ENCODE measurements around the gene MKS1. TPM values are rescaled to one million over a fixed set of nuclear protein-coding genes. Genes with fewer than 3 reads are reported as not detected.

MKS1 gene
- total and polyA plus RNA-seq, 11 donors = 3.3 to 15.1 (median 6.4) TPM

DNA sequence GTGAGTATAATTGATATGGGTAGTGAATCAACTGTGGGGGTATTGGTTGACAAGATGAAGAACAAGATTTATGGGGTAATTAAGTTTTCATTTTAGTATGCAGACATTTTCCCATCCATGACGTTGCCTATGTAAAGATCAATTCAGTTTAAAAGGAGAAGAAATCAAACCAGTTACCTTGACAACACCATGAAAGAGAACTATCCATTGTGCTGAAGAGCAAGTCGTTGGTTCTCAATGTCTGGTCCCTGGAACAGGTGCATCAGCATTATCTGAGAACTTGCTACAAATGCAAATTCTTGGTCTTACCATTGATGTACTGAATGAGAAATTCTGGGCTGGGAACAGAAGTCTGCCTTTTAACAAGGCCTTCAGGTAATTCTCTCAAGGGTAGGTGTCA, 53.1 kb downstream of the MKS1 start:
- Histone ChIP-seq H3K9me3 (no peaks in the 10 kb centered on the region), H3K4me3 (no peak overlapping the region), H3K36me3 (no peaks in the 10 kb centered on the region), H3K27ac (no peak overlapping the region), H3K27me3 (peaks cover 0 to 54% (median 0%) of the 10 kb centered on the region in 9 donors), H3K4me1 (no peaks in the 10 kb centered on the region)
- ATAC-seq (no peak), DNase-seq (no peak)
- 9 to 20% (median 15%) methylated on average over 2 of the region's 2 CpGs for WGBS, 4 donors
- intact Hi-C loops (cut with DNase I) = no loop called here
- TF ChIP-seq, protein P1, sequence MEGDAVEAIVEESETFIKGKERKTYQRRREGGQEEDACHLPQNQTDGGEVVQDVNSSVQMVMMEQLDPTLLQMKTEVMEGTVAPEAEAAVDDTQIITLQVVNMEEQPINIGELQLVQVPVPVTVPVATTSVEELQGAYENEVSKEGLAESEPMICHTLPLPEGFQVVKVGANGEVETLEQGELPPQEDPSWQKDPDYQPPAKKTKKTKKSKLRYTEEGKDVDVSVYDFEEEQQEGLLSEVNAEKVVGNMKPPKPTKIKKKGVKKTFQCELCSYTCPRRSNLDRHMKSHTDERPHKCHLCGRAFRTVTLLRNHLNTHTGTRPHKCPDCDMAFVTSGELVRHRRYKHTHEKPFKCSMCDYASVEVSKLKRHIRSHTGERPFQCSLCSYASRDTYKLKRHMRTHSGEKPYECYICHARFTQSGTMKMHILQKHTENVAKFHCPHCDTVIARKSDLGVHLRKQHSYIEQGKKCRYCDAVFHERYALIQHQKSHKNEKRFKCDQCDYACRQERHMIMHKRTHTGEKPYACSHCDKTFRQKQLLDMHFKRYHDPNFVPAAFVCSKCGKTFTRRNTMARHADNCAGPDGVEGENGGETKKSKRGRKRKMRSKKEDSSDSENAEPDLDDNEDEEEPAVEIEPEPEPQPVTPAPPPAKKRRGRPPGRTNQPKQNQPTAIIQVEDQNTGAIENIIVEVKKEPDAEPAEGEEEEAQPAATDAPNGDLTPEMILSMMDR (IDR thresholded peaks at IDR 0.05) = no peak
- TF ChIP-seq POLR2A (IDR thresholded peaks at IDR 0.05) = no peak

DNA sequence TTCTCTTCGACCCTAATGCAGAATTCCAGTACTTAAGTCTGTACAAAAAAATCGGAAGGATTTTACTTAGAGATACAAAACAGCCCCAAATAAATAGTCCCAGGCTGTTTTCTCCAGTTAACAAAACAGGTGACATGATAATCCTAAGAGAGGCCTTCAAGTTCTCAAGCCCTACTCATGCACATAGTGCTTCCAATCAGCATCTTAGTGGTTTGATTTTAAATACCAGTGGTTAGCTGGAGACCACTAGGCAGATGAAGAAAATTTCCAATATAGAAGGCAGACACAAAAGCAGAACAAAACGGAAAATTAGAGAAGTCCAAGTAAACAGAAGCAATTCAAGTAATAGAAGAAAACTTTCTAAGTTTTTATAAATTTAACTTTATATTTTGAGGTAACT, 57.5 kb downstream of the MKS1 start:
- Histone ChIP-seq H3K36me3 (no peaks in the 10 kb centered on the region), H3K4me3 (no peak overlapping the region), H3K9me3 (no peaks in the 10 kb centered on the region), H3K4me1 (peaks cover 0 to 10% (median 0%) of the 10 kb centered on the region in 12 donors), H3K27me3 (peaks cover 0 to 74% (median 10%) of the 10 kb centered on the region in 9 donors), H3K27ac (no peak overlapping the region)
- no peak for TF ChIP-seq POLR2A (IDR thresholded peaks at IDR 0.05)
- TF ChIP-seq, protein P1 (IDR thresholded peaks at IDR 0.05) = no peak
- no peak for DNase-seq
- no peak for ATAC-seq
- intact Hi-C loops (cut with DNase I) = no loop called here
- 64 to 72% (median 68%) methylated on average over 3 of the region's 3 CpGs for WGBS, 4 donors

DNA sequence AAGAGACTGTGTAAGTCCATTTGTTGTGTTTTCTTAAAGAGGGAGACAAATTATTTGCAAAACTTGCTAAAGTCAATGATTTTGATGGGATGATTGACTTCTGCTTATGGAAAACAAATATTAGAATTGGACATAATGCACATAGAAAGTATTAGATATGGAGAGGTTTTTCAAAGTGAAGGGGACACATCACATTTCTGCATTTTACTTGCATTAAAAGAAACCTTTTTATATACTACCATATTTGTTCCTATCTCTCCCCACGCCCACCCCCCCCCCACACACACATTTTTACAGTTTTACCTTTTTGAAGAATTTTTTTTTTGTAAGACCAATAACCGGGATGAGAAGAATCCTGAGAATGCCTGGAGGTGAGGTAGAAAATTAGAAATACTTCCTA, 60.9 kb downstream of the MKS1 start:
- intact Hi-C loops (cut with DNase I) = no loop called here
- Histone ChIP-seq H3K4me3 (no peak overlapping the region), H3K9me3 (no peaks in the 10 kb centered on the region), H3K27ac (no peak overlapping the region), H3K27me3 (peaks cover 0 to 70% (median 13%) of the 10 kb centered on the region in 9 donors), H3K4me1 (peaks cover 0 to 15% (median 0%) of the 10 kb centered on the region in 12 donors), H3K36me3 (no peaks in the 10 kb centered on the region)
- TF ChIP-seq POLR2A (IDR thresholded peaks at IDR 0.05) = no peak
- TF ChIP-seq, protein P1 (IDR thresholded peaks at IDR 0.05) = no peak
- WGBS, 4 donors = 74 to 84% (median 79%) methylated on average over 2 of the region's 2 CpGs
- ATAC-seq = no peak
- DNase-seq = no peak

DNA sequence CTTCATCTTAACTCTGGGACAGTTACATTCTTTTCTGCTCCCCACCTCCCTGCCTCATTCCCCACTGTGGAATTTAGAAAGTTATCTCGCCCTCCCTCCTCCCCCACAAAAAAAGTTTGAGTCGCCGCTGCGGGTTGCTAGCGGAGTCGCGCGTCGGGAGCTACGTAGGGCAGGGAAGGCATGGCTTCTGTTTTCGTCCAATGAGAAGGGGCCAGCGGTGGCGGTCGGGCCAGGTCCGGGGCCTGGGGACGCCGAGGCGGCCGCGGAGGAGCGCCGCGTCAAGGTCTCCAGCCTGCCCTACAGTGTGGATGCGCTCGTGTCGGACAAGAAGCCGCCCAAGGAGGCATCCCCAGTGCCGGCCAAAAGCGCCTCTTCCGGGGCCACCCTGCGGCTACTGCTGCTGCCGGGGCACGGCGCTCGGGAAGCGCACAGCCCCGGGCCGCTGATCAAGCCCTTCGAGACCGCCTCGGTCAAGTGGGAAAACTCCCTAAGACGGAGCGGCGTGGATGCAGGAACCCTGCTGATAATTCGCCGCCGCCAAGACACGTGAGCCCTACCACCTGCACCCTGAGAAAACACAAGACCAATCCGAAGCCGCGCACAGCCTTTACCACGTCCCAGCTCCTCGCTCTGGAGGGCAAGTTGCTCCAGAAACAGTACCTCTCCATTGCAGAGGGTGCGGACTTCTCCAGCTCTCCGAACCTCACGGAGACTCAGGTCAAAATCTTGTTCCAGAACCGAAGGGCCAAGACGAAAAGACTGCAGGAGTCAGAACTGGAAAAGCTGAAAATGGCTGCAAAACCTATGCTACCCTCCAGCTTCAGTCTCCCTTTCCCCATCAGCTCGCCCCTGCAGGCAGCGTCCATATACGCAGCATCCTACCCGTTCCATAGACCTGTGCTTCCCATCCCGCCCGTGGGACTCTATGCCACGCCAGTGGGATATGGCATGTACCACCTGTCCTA, 61.9 kb downstream of the MKS1 start:
- Histone ChIP-seq H3K4me3 (peak overlapping the region; percentile 2 to 62 (median 48)), H3K9me3 (no peaks in the 10 kb centered on the region), H3K27ac (peak overlapping the region in 2 of 12 donors; percentile 27 to 56), H3K27me3 (peaks cover 0 to 64% (median 13%) of the 10 kb centered on the region in 9 donors), H3K4me1 (peaks cover 0 to 25% (median 2%) of the 10 kb centered on the region in 12 donors), H3K36me3 (no peaks in the 10 kb centered on the region)
- intact Hi-C loops (cut with DNase I) = no loop called here
- 2 to 6% (median 2%) methylated on average over 17 to 65 of the region's 65 CpGs for WGBS, 4 donors
- TF ChIP-seq, protein P1 (IDR thresholded peaks at IDR 0.05) = no peak
- no peak for TF ChIP-seq POLR2A (IDR thresholded peaks at IDR 0.05)
- DNase-seq (peak; percentile 9 to 75 (median 28)), ATAC-seq (peak in 3 of 4 donors; percentile 78 to 86 (median 85))
